H1 (cell line): Measurements from ENCODE around the gene ANO2. TPM values are rescaled to one million over a fixed set of nuclear protein-coding genes. Genes with fewer than 3 reads are reported as not detected.

Source experiments
- CTCF ChIA-PET: fragments of 300-600 bp; sonication (Branson Sonifier 250); formaldehyde crosslinking; loops from one replicate; lab custom pipeline; 2021; ENCODE audit not compliant: partially characterized antibody; lab: Charles Lee
- POLR2A ChIA-PET: fragments of 300-600 bp; sonication (Branson Sonifier 250); formaldehyde crosslinking; loops from one replicate; lab custom pipeline; 2021; ENCODE audit warnings: inconsistent platforms; ENCODE audit not compliant: partially characterized antibody; lab: Charles Lee
- DNase-seq, 2 experiments: peaks; one replicate each; pipeline versions ENCODE4 v3.0.0 to v3.0.0-alpha.2; 2010 to 2022; ENCODE audit warnings: low spot score in 2 of 2, low read depth in 1 of 2, mixed read lengths in 1 of 2
- FAIRE-seq: peaks from 2 replicates; lab custom pipeline; 2011; peaks lifted over from hg19 to GRCh38; lab: Jason Lieb, UNC
- H2AFZ ChIP-seq: 2 replicates; pipeline ENCODE4 v1.8.1; 2012; ENCODE audit warnings: low read length, inconsistent platforms
- H2AK5ac ChIP-seq: 2 replicates; pipeline ENCODE4 v1.6.1; 2013; ENCODE audit warnings: low read depth, low read length
- H2BK120ac ChIP-seq: replicated peaks from 2 replicates; pipeline ENCODE3; 2013; ENCODE audit warnings: low read depth, low read length, inconsistent platforms
- H2BK12ac ChIP-seq: 2 replicates; pipeline ENCODE4 v1.6.1; 2013; ENCODE audit warnings: low read depth, low read length
- H2BK15ac ChIP-seq: 2 replicates; pipeline ENCODE4 v1.6.1; 2013; ENCODE audit warnings: low read length
- H2BK20ac ChIP-seq: 2 replicates; pipeline ENCODE4 v1.6.1; 2013; ENCODE audit warnings: low read length
- H2BK5ac ChIP-seq: 2 replicates; pipeline ENCODE4 v1.6.1; 2013; ENCODE audit warnings: low read depth, low read length
- H3K14ac ChIP-seq: 2 replicates; pipeline ENCODE4 v1.6.1; 2013; ENCODE audit warnings: inconsistent platforms; ENCODE audit not compliant: insufficient read length
- H3K18ac ChIP-seq: 2 replicates; pipeline ENCODE4 v1.6.1; 2013; ENCODE audit warnings: low read length; ENCODE audit errors: extremely low read depth
- H3K23ac ChIP-seq: 2 replicates; pipeline ENCODE4 v1.6.1; 2013; ENCODE audit warnings: inconsistent platforms; ENCODE audit not compliant: insufficient read length
- H3K23me2 ChIP-seq: 2 replicates; pipeline ENCODE4 v1.6.1; 2013; ENCODE audit warnings: low read depth, low read length
- H3K27ac ChIP-seq: 2 replicates; pipeline ENCODE4 v1.6.1; 2011; ENCODE audit warnings: low read depth, low read length, inconsistent platforms
- H3K27me3 ChIP-seq, 4 experiments: replicated peaks in 1 of 4; 1 replicate in 1 of 4; 2 replicates in 3 of 4; pipeline versions ENCODE4 v1.6.1 to v1.8.1; 2011 to 2013; ENCODE audit warnings: low read length in 3 of 4, mild to moderate bottlenecking in 3 of 4, inconsistent platforms in 2 of 4, mixed read lengths in 2 of 4, moderate library complexity in 1 of 4; ENCODE audit not compliant: control insufficient read depth in 3 of 4, insufficient read depth in 3 of 4; ENCODE audit errors: extremely low read depth in 1 of 4
- H3K36me3 ChIP-seq, 4 experiments: 2 replicates each; pipeline versions ENCODE4 v1.6.1 to v1.8.1; 2011 to 2013; ENCODE audit warnings: mild to moderate bottlenecking in 4 of 4, low read length in 3 of 4, moderate library complexity in 2 of 4, control low read depth in 1 of 4, inconsistent platforms in 1 of 4; ENCODE audit not compliant: insufficient read depth in 4 of 4, control insufficient read depth in 2 of 4
- H3K4ac ChIP-seq: replicated peaks from 2 replicates; pipeline ENCODE3; 2013; ENCODE audit warnings: low read length, low read depth, mixed read lengths, inconsistent platforms; ENCODE audit not compliant: insufficient read length
- H3K4me1 ChIP-seq, 4 experiments: replicated peaks in 1 of 4; 1 replicate in 1 of 4; 2 replicates in 3 of 4; pipeline versions ENCODE4 v1.6.1 to v1.8.1; 2011 to 2013; ENCODE audit warnings: low read length in 3 of 4, inconsistent platforms in 2 of 4, mixed read lengths in 1 of 4; ENCODE audit not compliant: insufficient read depth in 4 of 4, control insufficient read depth in 3 of 4
- H3K4me2 ChIP-seq, 2 experiments: 2 replicates each; pipeline versions ENCODE4 v1.6.1 to v1.8.1; 2011 to 2013; ENCODE audit warnings: low read depth in 2 of 2, low read length in 2 of 2, control low read depth in 1 of 2, inconsistent platforms in 1 of 2, mild to moderate bottlenecking in 1 of 2; ENCODE audit not compliant: insufficient read depth in 1 of 2
- H3K4me3 ChIP-seq, 4 experiments: fragments of 200-600, 300-600 bp in 1 of 4; sonication (generic), shearing (Covaris generic), sonication (Bioruptor Twin) in 1 of 4; 2 replicates each; pipeline versions ENCODE4 v1.5.1 to v1.8.1; 2011 to 2016; ENCODE audit warnings: low read length in 4 of 4, low read depth in 3 of 4, control low read depth in 2 of 4, inconsistent platforms in 2 of 4, mild to moderate bottlenecking in 2 of 4, mixed read lengths in 1 of 4, moderate library complexity in 1 of 4; ENCODE audit not compliant: insufficient read depth in 2 of 4; ENCODE audit errors: extremely low read depth in 1 of 4
- H3K56ac ChIP-seq: replicated peaks from 2 replicates; pipeline ENCODE3; 2013; ENCODE audit warnings: low read depth, mild to moderate bottlenecking, mixed read lengths, low read length, inconsistent platforms; ENCODE audit not compliant: insufficient read length
- H3K79me1 ChIP-seq: 2 replicates; pipeline ENCODE4 v1.6.1; 2013; ENCODE audit warnings: low read depth, low read length, control low read depth
- H3K79me2 ChIP-seq, 2 experiments: 2 replicates each; pipeline versions ENCODE4 v1.6.1 to v1.8.1; 2012 to 2013; ENCODE audit warnings: low read length in 2 of 2, mild to moderate bottlenecking in 2 of 2, inconsistent platforms in 1 of 2; ENCODE audit not compliant: insufficient read depth in 2 of 2, control insufficient read depth in 1 of 2
- H3K9ac ChIP-seq, 4 experiments: replicated peaks in 1 of 4; 1 replicate in 1 of 4; 2 replicates in 3 of 4; pipeline versions ENCODE4 v1.6.1 to v1.8.1; 2011 to 2013; ENCODE audit warnings: low read depth in 3 of 4, low read length in 3 of 4, control low read depth in 2 of 4, mild to moderate bottlenecking in 2 of 4, moderate library complexity in 2 of 4, inconsistent platforms in 1 of 4; ENCODE audit errors: extremely low read depth in 1 of 4
- H3K9me3 ChIP-seq, 2 experiments: 2 replicates each; pipeline versions ENCODE4 v1.6.1 to v1.8.1; 2012 to 2013; ENCODE audit warnings: mild to moderate bottlenecking in 2 of 2, moderate library complexity in 2 of 2, control low read depth in 1 of 2, inconsistent platforms in 1 of 2, low read depth in 1 of 2, low read length in 1 of 2, mixed read lengths in 1 of 2; ENCODE audit not compliant: insufficient read depth in 2 of 2
- H4K20me1 ChIP-seq, 2 experiments: replicated peaks in 1 of 2; 2 replicates each; pipeline versions ENCODE3 to v1.8.1; 2011 to 2013; ENCODE audit warnings: inconsistent platforms in 2 of 2, low read length in 2 of 2, mild to moderate bottlenecking in 1 of 2; ENCODE audit not compliant: insufficient read depth in 2 of 2, control insufficient read depth in 1 of 2
- H4K5ac ChIP-seq: 2 replicates; pipeline ENCODE4 v1.6.1; 2013; ENCODE audit warnings: low read length, low read depth, mixed read lengths, inconsistent platforms; ENCODE audit not compliant: insufficient read length
- H4K8ac ChIP-seq: 2 replicates; pipeline ENCODE4 v1.8.0; 2013; ENCODE audit warnings: mild to moderate bottlenecking, moderate library complexity, low read length, inconsistent platforms; ENCODE audit not compliant: insufficient read depth; ENCODE audit errors: extremely low read depth
- H4K91ac ChIP-seq: replicated peaks from 2 replicates; pipeline ENCODE3; 2013; ENCODE audit warnings: low read length, mixed read lengths, inconsistent platforms; ENCODE audit not compliant: insufficient read length
- HDAC2 ChIP-seq, 2 experiments: fragments of 300-600 bp in 1 of 2; sonication (generic) in 1 of 2; IDR thresholded peaks; 2 replicates each; pipeline ENCODE4 v1.6.1; 2011 to 2012; ENCODE audit warnings: low read depth in 2 of 2, low read length in 2 of 2, mild to moderate bottlenecking in 2 of 2, moderate library complexity in 2 of 2, borderline replicate concordance in 1 of 2, inconsistent platforms in 1 of 2
- polyA plus RNA-seq, 7 experiments: library from polyadenylated mRNA; depleted of rRNA in 3 of 7; stranded (reverse) in 5 of 7; unstranded in 2 of 7; fragments of >200 nt in 5 of 7; fragments of 200-250 nt in 2 of 7; gene quantifications; 1 replicate in 5 of 7; 2 replicates in 1 of 7; 4 replicates in 1 of 7; pipeline versions ENCODE4 v1.2.1 to v1.2.3, GENCODE V29; 2011 to 2013; ENCODE audit warnings: missing spikeins in 2 of 7, mixed read lengths in 2 of 7
- total RNA-seq: library from RNA; stranded (reverse); fragmentation: NEBNext Ultra II Directional; extraction: Animal tissue kit (Norgen Biotek cat#: 25700); gene quantifications from 2 replicates; pipeline ENCODE4 v1.2.1, GENCODE V29; 2021

The ANO2 gene
- total and polyA plus RNA-seq, 2 of the 8 experiments (the other 6 are each of a cell fraction or from before 2014, with no cell fraction given) = 1.9 to 5.5 TPM

DNA sequence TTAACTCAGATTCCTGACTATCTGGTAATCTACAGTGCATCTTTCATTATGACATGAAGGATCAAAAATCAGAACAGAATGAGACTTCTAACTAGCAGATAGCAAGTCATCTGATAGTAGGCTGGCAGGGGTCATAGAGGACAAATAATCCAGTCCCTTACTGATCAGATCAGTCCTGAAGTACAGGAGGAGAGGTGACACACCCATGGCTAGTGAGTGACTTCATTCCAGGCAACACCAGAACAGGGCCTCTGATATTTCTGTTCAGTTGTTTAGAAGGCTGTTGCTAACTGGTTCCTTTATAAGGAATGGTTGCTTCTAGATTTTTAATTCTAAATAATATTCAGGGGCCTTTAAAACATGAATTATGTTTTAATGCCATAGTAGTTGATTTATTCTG lies 291.0 kb downstream of the ANO2 start:
- DNase-seq = no peak
- Histone ChIP-seq H3K4me1 (no peaks in the 10 kb centered on the region), H2BK5ac (no peak overlapping the region), H3K4me3 (no peak overlapping the region), H3K36me3 (no peaks in the 10 kb centered on the region), H3K79me2 (no peaks in the 10 kb centered on the region), H4K8ac (no peak overlapping the region), H3K9me3 (peaks cover 0 to 2% of the 10 kb centered on the region in 2 experiments; a peak in 1 of 4 replicates), H2AK5ac (no peak overlapping the region), H3K4me2 (no peak overlapping the region), H2AFZ (no peak overlapping the region), H3K27ac (no peak overlapping the region), H3K23me2 (no peaks in the 10 kb centered on the region), H3K79me1 (no peaks in the 10 kb centered on the region), H4K91ac (no peak overlapping the region), H2BK12ac (no peak overlapping the region), H2BK120ac (no peak overlapping the region), H4K20me1 (no peaks in the 10 kb centered on the region), H3K27me3 (no peaks in the 10 kb centered on the region), H3K18ac (no peak overlapping the region), H4K5ac (no peak overlapping the region), H3K9ac (no peak overlapping the region), H2BK15ac (no peak overlapping the region), H2BK20ac (no peak overlapping the region), H3K14ac (no peak overlapping the region), H3K4ac (no peak overlapping the region), H3K23ac (no peak overlapping the region), H3K56ac (no peak overlapping the region)
- ChIA-PET POLR2A (no interaction called here), CTCF (no interaction called here)
- FAIRE-seq = no peak
- no peak for TF ChIP-seq HDAC2 (IDR thresholded peaks at IDR 0.05; ENCODE audit: borderline replicate concordance in 1 of 2, low read depth in 2 of 2, low read length in 2 of 2)
- TF ChIP-seq, all 59 proteins: peak for 0
